B cell (primary cell): ENCODE measurements around the gene TBATA. TPM values are rescaled to one million over a fixed set of nuclear protein-coding genes. Genes with fewer than 3 reads are reported as not detected.

ENCODE experiments used
- ATAC-seq: fragments of 200-7000 bp; cut with Tn5 transposase; one replicate; pipeline ENCODE4 v1.10.0; 2021; ENCODE audit warnings: low read depth, mild to moderate bottlenecking, moderate number of reproducible peaks, moderate library complexity
- CTCF ChIA-PET: fragments of 350-600 bp; sonication (Branson Sonifier 250); formaldehyde crosslinking; loops from one replicate; lab custom pipeline; 2021; ENCODE audit warnings: antibody characterized with exemption, inconsistent platforms; lab: Charles Lee
- POLR2A ChIA-PET: fragments of 350-600 bp; sonication (Branson Sonifier 250); formaldehyde crosslinking; loops from one replicate; lab custom pipeline; 2021; ENCODE audit warnings: antibody characterized with exemption; lab: Charles Lee
- DNase-seq: peaks from one replicate; pipeline ENCODE4 v3.0.0; 2013
- H2AFZ ChIP-seq: 2 replicates; pipeline ENCODE4 v1.6.1; 2012; ENCODE audit warnings: mild to moderate bottlenecking, low read depth, low read length; ENCODE audit not compliant: insufficient read depth, poor library complexity, severe bottlenecking
- H3K27ac ChIP-seq, 2 donors: 1 replicate in 1 of 2; 2 replicates in 1 of 2; pipeline ENCODE4 v1.5.1; 2012 to 2013; ENCODE audit warnings: low read length in 2 of 2, mild to moderate bottlenecking in 2 of 2, moderate library complexity in 1 of 2
- H3K27me3 ChIP-seq, 4 experiments: fragments of 200-600 bp in 1 of 4; sonication (generic) in 1 of 4; replicated peaks in 1 of 4; 1 replicate in 2 of 4; 2 replicates in 2 of 4; pipeline versions ENCODE4 v1.6.1 to v1.7.0; 2013 to 2016; ENCODE audit warnings: low read length in 3 of 4, mild to moderate bottlenecking in 2 of 4, mixed read lengths in 1 of 4, moderate library complexity in 1 of 4; ENCODE audit not compliant: insufficient read depth in 4 of 4, control insufficient read depth in 3 of 4; ENCODE audit errors: control extremely low read depth in 1 of 4
- H3K36me3 ChIP-seq, 2 experiments: replicated peaks in 1 of 2; 1 replicate in 1 of 2; 2 replicates in 1 of 2; pipeline versions ENCODE4 v1.6.1 to v1.7.1; 2013; ENCODE audit warnings: low read length in 1 of 2; ENCODE audit not compliant: insufficient read depth in 2 of 2, control insufficient read depth in 1 of 2; ENCODE audit errors: control extremely low read depth in 1 of 2, extremely low read depth in 1 of 2
- H3K4me1 ChIP-seq, 2 donors: fragments of 200-600 bp in 1 of 2; sonication (generic) in 1 of 2; 1 replicate in 1 of 2; 2 replicates in 1 of 2; pipeline versions ENCODE4 v1.5.1 to v1.6.1; 2013 to 2017; ENCODE audit warnings: low read length in 2 of 2; ENCODE audit not compliant: control insufficient read depth in 2 of 2, insufficient read depth in 2 of 2
- H3K4me2 ChIP-seq: replicated peaks from 2 replicates; pipeline ENCODE3; 2012; ENCODE audit warnings: mild to moderate bottlenecking, low read depth, low read length; ENCODE audit not compliant: poor library complexity, severe bottlenecking
- H3K4me3 ChIP-seq, 5 experiments: fragments of 200-600 bp in 1 of 5; sonication (generic) in 1 of 5; 1 replicate in 3 of 5; 2 replicates in 2 of 5; pipeline versions ENCODE4 v1.5.1 to v1.7.0; 2011 to 2016; ENCODE audit warnings: low read length in 4 of 5, mild to moderate bottlenecking in 4 of 5, low read depth in 2 of 5, control low read depth in 1 of 5, moderate library complexity in 1 of 5; ENCODE audit not compliant: insufficient read depth in 1 of 5; ENCODE audit errors: control extremely low read depth in 1 of 5, extremely low read depth in 1 of 5
- H3K79me2 ChIP-seq: fragments of 200-600 bp; sonication (generic); one replicate; pipeline ENCODE4 v1.6.0; 2016; ENCODE audit warnings: low read length; ENCODE audit not compliant: control insufficient read depth, insufficient read depth
- H3K9ac ChIP-seq: fragments of 200-600 bp; sonication (generic); 2 replicates; pipeline ENCODE4 v1.6.1; 2017; ENCODE audit warnings: mild to moderate bottlenecking, low read length, moderate library complexity
- H3K9me3 ChIP-seq, 3 donors: one replicate each; pipeline versions ENCODE4 v1.6.1 to v1.7.1; 2013; ENCODE audit warnings: low read length in 2 of 3; ENCODE audit not compliant: control insufficient read depth in 2 of 3, insufficient read depth in 1 of 3; ENCODE audit errors: control extremely low read depth in 1 of 3
- H4K20me1 ChIP-seq: 2 replicates; pipeline ENCODE4 v1.6.0; 2012; ENCODE audit warnings: mild to moderate bottlenecking, low read length; ENCODE audit not compliant: insufficient read depth, control insufficient read depth, poor library complexity, severe bottlenecking
- H3K27ac Mint-ChIP-seq: one replicate; pipeline ENCODE4 v1.8.0; 2021; ENCODE audit warnings: mixed read lengths
- H3K27me3 Mint-ChIP-seq: one replicate; pipeline ENCODE4 v1.8.0; 2021; ENCODE audit warnings: mixed read lengths
- H3K4me1 Mint-ChIP-seq: one replicate; pipeline ENCODE4 v1.8.0; 2021; ENCODE audit warnings: mixed read lengths
- H3K4me3 Mint-ChIP-seq: one replicate; pipeline ENCODE4 v1.8.0; 2021; ENCODE audit warnings: mixed read lengths
- H3K9me3 Mint-ChIP-seq: one replicate; pipeline ENCODE4 v1.8.0; 2022; ENCODE audit warnings: mixed read lengths; ENCODE audit not compliant: insufficient read depth
- EZH2 ChIP-seq: IDR thresholded peaks from 2 replicates; pipeline ENCODE4 v1.6.1; 2012; ENCODE audit warnings: borderline replicate concordance, low read depth, mild to moderate bottlenecking, moderate library complexity, low read length; ENCODE audit not compliant: insufficient read depth, poor library complexity, severe bottlenecking
- WGBS: methylation state at CpG from one replicate; pipeline ENCODE4 v1.1.5; 2013; ENCODE audit warnings: missing lambda C conversion rate; ENCODE audit not compliant: insufficient coverage; 5-methylcytosine and 5-hydroxymethylcytosine counted together
- intact Hi-C: fragments of 100-400 bp; cut with micrococcal nuclease; formaldehyde crosslinking; loops from one replicate; pipeline ENCODE4 v1.10.0; 2022
- polyA plus RNA-seq: library from polyadenylated mRNA; depleted of rRNA; stranded (reverse); fragments of >200 nt; gene quantifications from 2 replicates; pipeline ENCODE4 v1.2.3, GENCODE V29; 2012
- total RNA-seq, 2 donors: library from RNA; stranded (reverse); fragments of 120-200 nt in 1 of 2; gene quantifications; 1 replicate in 1 of 2; 2 replicates in 1 of 2; pipeline versions ENCODE4 v1.2.3 to v1.2.4, GENCODE V29; 2013 to 2022
- TF ChIP-seq, protein P1 (sequence below): fragments of 200-600 bp; IDR thresholded peaks from one replicate; pipeline ENCODE4 v1.8.0; 2022; ENCODE audit warnings: antibody characterized with exemption, mild to moderate bottlenecking

Gene TBATA
- total and polyA plus RNA-seq, 2 donors (not counting 1 experiment from before 2014, with no cell fraction given) = not detected

DNA sequence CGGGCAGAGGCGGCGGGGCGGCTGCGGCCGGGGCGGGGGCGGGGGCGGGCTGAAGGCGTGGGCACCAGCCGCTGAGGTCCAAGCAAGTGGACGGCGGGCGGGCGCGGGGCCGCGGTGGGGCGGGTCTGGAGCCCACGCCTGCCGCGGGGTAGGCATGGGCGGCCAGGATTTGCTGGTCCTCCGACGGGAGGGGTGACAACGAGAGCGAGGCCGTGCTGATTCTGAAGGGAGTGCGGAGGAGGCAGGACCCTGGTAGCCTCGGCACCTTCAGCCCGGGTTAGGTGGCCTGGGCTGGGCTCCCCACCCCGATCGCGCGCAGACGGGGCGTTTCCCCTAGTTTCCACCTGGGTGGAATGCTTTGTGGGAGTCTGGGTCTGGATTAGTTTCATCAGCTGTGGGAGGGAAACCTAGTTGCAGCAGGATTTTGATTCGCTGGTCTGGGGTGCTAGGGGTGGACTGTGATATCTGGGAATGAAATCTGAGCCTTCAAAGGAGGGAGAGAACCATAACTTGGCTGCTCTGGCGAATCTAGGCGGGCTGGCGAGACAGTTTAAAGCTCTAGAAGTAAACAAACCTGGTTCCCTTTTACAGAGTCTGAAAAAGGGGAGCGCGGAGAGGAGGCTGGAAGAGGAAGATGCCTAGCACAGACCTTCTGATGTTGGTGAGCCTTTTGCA, 31.2 kb upstream of the TBATA start:
- WGBS = 2% methylated on average over 43 of the region's 43 CpGs
- TF ChIP-seq EZH2 = no peak
- TF ChIP-seq, protein P1, sequence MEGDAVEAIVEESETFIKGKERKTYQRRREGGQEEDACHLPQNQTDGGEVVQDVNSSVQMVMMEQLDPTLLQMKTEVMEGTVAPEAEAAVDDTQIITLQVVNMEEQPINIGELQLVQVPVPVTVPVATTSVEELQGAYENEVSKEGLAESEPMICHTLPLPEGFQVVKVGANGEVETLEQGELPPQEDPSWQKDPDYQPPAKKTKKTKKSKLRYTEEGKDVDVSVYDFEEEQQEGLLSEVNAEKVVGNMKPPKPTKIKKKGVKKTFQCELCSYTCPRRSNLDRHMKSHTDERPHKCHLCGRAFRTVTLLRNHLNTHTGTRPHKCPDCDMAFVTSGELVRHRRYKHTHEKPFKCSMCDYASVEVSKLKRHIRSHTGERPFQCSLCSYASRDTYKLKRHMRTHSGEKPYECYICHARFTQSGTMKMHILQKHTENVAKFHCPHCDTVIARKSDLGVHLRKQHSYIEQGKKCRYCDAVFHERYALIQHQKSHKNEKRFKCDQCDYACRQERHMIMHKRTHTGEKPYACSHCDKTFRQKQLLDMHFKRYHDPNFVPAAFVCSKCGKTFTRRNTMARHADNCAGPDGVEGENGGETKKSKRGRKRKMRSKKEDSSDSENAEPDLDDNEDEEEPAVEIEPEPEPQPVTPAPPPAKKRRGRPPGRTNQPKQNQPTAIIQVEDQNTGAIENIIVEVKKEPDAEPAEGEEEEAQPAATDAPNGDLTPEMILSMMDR = no peak
- CTCF ChIA-PET = interaction anchor here (0.6 to 2.2 kb wide), 6 partner anchors 23 to 451 kb away, joined by 3 to 8 read pairs (median 5); no protein-coding TSS in a partner anchor
- Histone ChIP-seq H3K27me3 (no peaks in the 10 kb centered on the region), H3K4me3 (peak overlapping the region; percentile 61 to 79 (median 68)), H3K36me3 (no peaks in the 10 kb centered on the region), H3K4me1 (peaks cover 7 to 17% of the 10 kb centered on the region in 2 donors), H3K4me2 (peak overlapping the region; percentile 96), H3K9me3 (no peaks in the 10 kb centered on the region), H2AFZ (peak overlapping the region; percentile 87), H3K79me2 (peaks cover 45% of the 10 kb centered on the region), H3K27ac (peak overlapping the region; percentile 50 to 79), H4K20me1 (no peaks in the 10 kb centered on the region), H3K9ac (peak overlapping the region; percentile 80)
- H3K4me1 Mint-ChIP-seq = peaks cover 26% of the 10 kb centered on the region
- peak overlapping the region; percentile 99 for H3K4me3 Mint-ChIP-seq
- intact Hi-C loops = loop anchor here (2.0 to 10.0 kb wide), 6 partner anchors 262 to 1912 kb away; partner anchors contain the start of genes DDX50, EIF4EBP2, PPA1 and TYSND1
- H3K27ac Mint-ChIP-seq = peak overlapping the region; percentile 97
- POLR2A ChIA-PET = no interaction called here
- ATAC-seq (peak; percentile 44), DNase-seq (peak; percentile 57)
- H3K27me3 Mint-ChIP-seq = no peaks in the 10 kb centered on the region
- H3K9me3 Mint-ChIP-seq = no peaks in the 10 kb centered on the region
